CD14-positive monocyte (primary cell): Measurements from ENCODE around the gene KRT17. TPM values are rescaled to one million over a fixed set of nuclear protein-coding genes. Genes with fewer than 3 reads are reported as not detected.

Source experiments
- DNase-seq, 3 donors: peaks; one replicate each; pipeline ENCODE4 v3.0.0-alpha.2; 2011 to 2022
- H2AFZ ChIP-seq: 2 replicates; pipeline ENCODE4 v1.6.0; 2012; ENCODE audit warnings: mild to moderate bottlenecking, low read depth, low read length, inconsistent platforms; ENCODE audit not compliant: insufficient read depth, poor library complexity, severe bottlenecking
- H3K27ac ChIP-seq, 2 donors: 1 replicate in 1 of 2; 2 replicates in 1 of 2; pipeline ENCODE4 v1.5.1; 2012 to 2013; ENCODE audit warnings: low read length in 2 of 2, control low read depth in 1 of 2, inconsistent platforms in 1 of 2, low read depth in 1 of 2, mild to moderate bottlenecking in 1 of 2
- H3K27me3 ChIP-seq, 2 donors: one replicate each; pipeline versions ENCODE4 v1.6.0 to v1.6.1; 2011 to 2013; ENCODE audit warnings: low read length in 2 of 2; ENCODE audit not compliant: control insufficient read depth in 2 of 2, insufficient read depth in 2 of 2
- H3K36me3 ChIP-seq, 2 donors: replicated peaks in 1 of 2; 1 replicate in 1 of 2; 2 replicates in 1 of 2; pipeline versions ENCODE4 v1.5.1 to v1.6.1; 2012 to 2013; ENCODE audit warnings: low read length in 2 of 2, control low read depth in 1 of 2, inconsistent platforms in 1 of 2, mild to moderate bottlenecking in 1 of 2; ENCODE audit not compliant: insufficient read depth in 2 of 2, control insufficient read depth in 1 of 2
- H3K4me1 ChIP-seq, 2 donors: 1 replicate in 1 of 2; 2 replicates in 1 of 2; pipeline versions ENCODE4 v1.5.1 to v1.6.1; 2012 to 2013; ENCODE audit warnings: low read length in 2 of 2, control low read depth in 1 of 2, inconsistent platforms in 1 of 2, mild to moderate bottlenecking in 1 of 2, moderate library complexity in 1 of 2; ENCODE audit not compliant: insufficient read depth in 2 of 2, control insufficient read depth in 1 of 2
- H3K4me2 ChIP-seq: replicated peaks from 2 replicates; pipeline ENCODE3; 2012; ENCODE audit warnings: low read length, moderate library complexity, mild to moderate bottlenecking; ENCODE audit not compliant: poor library complexity, severe bottlenecking; ENCODE audit errors: extremely low read depth
- H3K4me3 ChIP-seq, 3 experiments: fragments of 200-600 bp in 1 of 3; sonication (generic) in 1 of 3; replicated peaks in 1 of 3; 1 replicate in 2 of 3; 2 replicates in 1 of 3; pipeline ENCODE4 v1.5.1; 2011 to 2013; ENCODE audit warnings: low read length in 3 of 3, mild to moderate bottlenecking in 3 of 3, control low read depth in 2 of 3, low read depth in 2 of 3, inconsistent platforms in 1 of 3, moderate library complexity in 1 of 3
- H3K79me2 ChIP-seq: 2 replicates; pipeline ENCODE4 v1.6.0; 2012; ENCODE audit warnings: mild to moderate bottlenecking, control low read depth, inconsistent platforms, low read length, moderate library complexity; ENCODE audit not compliant: insufficient read depth
- H3K9ac ChIP-seq: 2 replicates; pipeline ENCODE4 v1.6.0; 2017; ENCODE audit warnings: low read length, mild to moderate bottlenecking; ENCODE audit not compliant: insufficient read depth, poor library complexity, severe bottlenecking
- H3K9me3 ChIP-seq, 2 donors: replicated peaks in 1 of 2; 1 replicate in 1 of 2; 2 replicates in 1 of 2; pipeline versions ENCODE4 v1.5.1 to v1.6.1; 2012 to 2013; ENCODE audit warnings: low read length in 2 of 2, control low read depth in 1 of 2; ENCODE audit not compliant: control insufficient read depth in 1 of 2, insufficient read depth in 1 of 2
- H4K20me1 ChIP-seq: 2 replicates; pipeline ENCODE4 v1.6.0; 2012; ENCODE audit warnings: mild to moderate bottlenecking, low read length, control low read depth, moderate library complexity; ENCODE audit not compliant: insufficient read depth
- H3K27ac Mint-ChIP-seq, 7 donors: one replicate each; pipeline ENCODE4 v1.8.0; 2020; ENCODE audit warnings: mild to moderate bottlenecking in 7 of 7, mixed read lengths in 7 of 7, moderate library complexity in 6 of 7, inconsistent platforms in 2 of 7
- H3K27me3 Mint-ChIP-seq, 3 donors: one replicate each; pipeline ENCODE4 v1.8.0; 2021 to 2022; ENCODE audit warnings: low read depth in 3 of 3, mild to moderate bottlenecking in 3 of 3, mixed read lengths in 3 of 3, moderate library complexity in 3 of 3, inconsistent platforms in 1 of 3
- H3K36me3 Mint-ChIP-seq, 2 donors: one replicate each; pipeline ENCODE4 v1.8.0; 2020; ENCODE audit warnings: mixed read lengths in 2 of 2, inconsistent platforms in 1 of 2, mild to moderate bottlenecking in 1 of 2
- H3K4me1 Mint-ChIP-seq: one replicate; pipeline ENCODE4 v1.8.0; 2020; ENCODE audit warnings: mild to moderate bottlenecking, mixed read lengths
- H3K4me3 Mint-ChIP-seq, 2 donors: one replicate each; pipeline ENCODE4 v1.8.0; 2020; ENCODE audit warnings: mild to moderate bottlenecking in 2 of 2, mixed read lengths in 2 of 2, moderate library complexity in 1 of 2
- H3K9me3 Mint-ChIP-seq, 7 donors: one replicate each; pipeline ENCODE4 v1.8.0; 2020 to 2022; ENCODE audit warnings: mixed read lengths in 7 of 7, mild to moderate bottlenecking in 6 of 7, moderate library complexity in 6 of 7, inconsistent platforms in 2 of 7
- CTCF ChIP-seq: fragments of 200-600 bp; IDR thresholded peaks from one replicate; pipeline ENCODE4 v1.8.0; 2022; ENCODE audit warnings: antibody characterized with exemption, mild to moderate bottlenecking
- WGBS: methylation state at CpG from one replicate; pipeline ENCODE4 v1.1.5; 2013; ENCODE audit warnings: missing lambda C conversion rate; ENCODE audit not compliant: insufficient coverage; 5-methylcytosine and 5-hydroxymethylcytosine counted together
- intact Hi-C, 2 donors: fragments of 100-400 bp; cut with micrococcal nuclease; formaldehyde crosslinking; loops; one replicate each; pipeline versions ENCODE4 v1.15.0 to v1.15.1; 2023
- polyA plus RNA-seq, 3 donors: library from polyadenylated mRNA; depleted of rRNA in 1 of 3; unstranded in 2 of 3; stranded (reverse) in 1 of 3; fragments of 300-500 nt in 2 of 3; fragments of >200 nt in 1 of 3; fragmentation: Illumina TruSeq in 2 of 3; gene quantifications; 1 replicate in 2 of 3; 2 replicates in 1 of 3; pipeline ENCODE4 v1.2.3, GENCODE V29; 2012 to 2021

KRT17 gene
- polyA plus RNA-seq, 3 donors = 0.49 TPM; not detected in 2

- Histone ChIP-seq H3K4me1 (peaks cover 3 to 6% of the 10 kb centered on the region in 2 donors), H3K4me3 (no peak overlapping the region), H3K79me2 (no peaks in the 10 kb centered on the region), H3K9me3 (no peaks in the 10 kb centered on the region), H2AFZ (no peak overlapping the region), H3K36me3 (no peaks in the 10 kb centered on the region), H4K20me1 (no peaks in the 10 kb centered on the region), H3K27ac (no peak overlapping the region), H3K4me2 (no peak overlapping the region), H3K27me3 (no peaks in the 10 kb centered on the region), H3K9ac (no peak overlapping the region)
- Mint-ChIP-seq H3K9me3 (no peaks in the 10 kb centered on the region), H3K27ac (no peak overlapping the region), H3K27me3 (peaks cover 2 to 15% (median 10%) of the 10 kb centered on the region in 3 donors), H3K4me1 (peaks cover 4% of the 10 kb centered on the region), H3K4me3 (no peak overlapping the region), H3K36me3 (no peaks in the 10 kb centered on the region)
- WGBS = 88% methylated on average over 1 of the region's 4 CpGs
- TF ChIP-seq CTCF = no peak
- DNase-seq = no peak
- intact Hi-C loops = no loop called here
Observed at GRCh38 chr17:41581366-41582060, 42.9 kb downstream of the KRT17 start.

GRCh38 chr17:41580687-41581365 is 43.5 kb downstream of the KRT17 start:
- no peak for DNase-seq
- peaks cover 3 to 6% of the 10 kb centered on the region in 2 donors for H3K4me1 ChIP-seq
- H4K20me1 ChIP-seq = no peaks in the 10 kb centered on the region
- Mint-ChIP-seq H3K4me1 (peaks cover 4% of the 10 kb centered on the region), H3K27ac (no peak overlapping the region), H3K27me3 (peaks cover 5 to 13% (median 10%) of the 10 kb centered on the region in 3 donors), H3K9me3 (peaks cover 0 to 1% (median 0%) of the 10 kb centered on the region in 7 donors), H3K36me3 (no peaks in the 10 kb centered on the region), H3K4me3 (no peak overlapping the region)
- H3K9ac ChIP-seq = no peak overlapping the region
- WGBS = no CpG with 5 or more reads among the region's 1 CpG
- H3K79me2 ChIP-seq = no peaks in the 10 kb centered on the region
- no peak overlapping the region for H2AFZ ChIP-seq
- H3K4me2 ChIP-seq = no peak overlapping the region
- H3K36me3 ChIP-seq = no peaks in the 10 kb centered on the region
- no peaks in the 10 kb centered on the region for H3K9me3 ChIP-seq
- H3K27me3 ChIP-seq = no peaks in the 10 kb centered on the region
- no peak overlapping the region for H3K27ac ChIP-seq
- no peak overlapping the region for H3K4me3 ChIP-seq
- TF ChIP-seq CTCF = no peak
- intact Hi-C loops = no loop called here
